ENCODE measurements around the gene LIN37.

The LIN37 gene

DNA sequence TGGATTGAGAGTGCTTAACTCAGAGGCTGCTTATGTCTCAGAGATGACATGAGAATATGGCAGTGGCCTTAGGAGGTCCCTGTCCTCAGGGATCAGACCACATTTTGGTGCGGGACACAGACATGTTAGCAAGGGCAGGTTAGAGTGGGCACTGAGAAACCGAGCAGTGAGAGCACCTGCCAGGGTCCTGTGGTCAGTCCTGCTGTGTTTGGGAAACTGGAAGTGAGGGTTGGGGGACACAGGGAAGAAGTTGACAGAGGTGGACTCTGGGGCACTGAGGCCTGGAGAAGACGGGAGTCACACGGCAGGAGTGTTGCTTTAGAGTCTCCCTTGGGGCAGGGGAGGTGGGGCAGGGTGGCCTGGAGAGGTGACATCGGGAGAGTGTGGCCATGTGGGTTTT lies 13.5 kb upstream of the LIN37 start:
- DNase-seq (ENCODE audit: low spot score) = no peak

DNA sequence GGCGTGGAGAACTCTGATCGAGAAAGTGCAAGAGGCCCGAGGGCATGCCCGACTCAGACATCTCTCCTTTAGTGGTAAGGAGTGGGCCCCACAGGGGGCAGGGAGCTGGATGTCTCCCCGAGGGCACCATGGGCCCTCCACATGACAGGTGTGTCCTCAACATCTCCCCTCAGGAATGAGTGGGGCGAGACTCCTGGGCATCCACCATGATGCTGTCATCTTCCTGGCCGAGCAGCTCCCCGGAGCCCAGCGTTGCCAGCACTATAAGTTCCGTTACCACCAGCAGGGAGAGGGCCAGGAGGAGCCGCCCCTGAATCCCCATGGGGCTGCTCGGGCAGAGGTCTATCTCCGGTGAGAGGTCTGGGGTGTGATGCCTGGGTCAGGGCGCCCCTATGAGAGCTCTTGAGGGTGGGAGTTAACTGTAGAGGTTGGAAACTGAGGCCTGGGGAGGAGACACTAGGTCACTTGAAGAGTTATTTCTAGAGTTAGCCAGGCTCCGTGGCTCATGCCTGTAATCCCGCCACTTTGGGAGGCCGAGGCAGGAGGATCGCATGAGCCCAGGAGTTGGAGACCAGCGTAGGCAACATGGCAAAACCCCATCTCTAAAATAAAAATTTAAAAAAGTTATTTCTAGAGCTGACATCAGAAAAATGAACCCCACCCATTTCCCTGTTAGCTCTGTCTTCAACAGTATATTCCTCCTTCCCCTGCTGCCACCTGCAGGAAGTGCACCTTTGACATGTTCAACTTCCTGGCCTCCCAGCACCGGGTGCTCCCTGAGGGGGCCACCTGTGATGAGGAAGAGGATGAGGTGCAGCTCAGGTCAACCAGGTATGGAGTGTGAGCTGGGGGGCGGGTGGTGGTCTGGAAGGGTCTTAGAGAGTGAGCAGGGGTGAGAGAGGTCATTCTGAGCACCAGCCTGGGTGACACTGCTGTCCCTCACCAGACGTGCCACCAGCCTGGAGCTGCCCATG lies 11.2 kb upstream of the LIN37 start:
- no peak for DNase-seq (ENCODE audit: low spot score)

DNA sequence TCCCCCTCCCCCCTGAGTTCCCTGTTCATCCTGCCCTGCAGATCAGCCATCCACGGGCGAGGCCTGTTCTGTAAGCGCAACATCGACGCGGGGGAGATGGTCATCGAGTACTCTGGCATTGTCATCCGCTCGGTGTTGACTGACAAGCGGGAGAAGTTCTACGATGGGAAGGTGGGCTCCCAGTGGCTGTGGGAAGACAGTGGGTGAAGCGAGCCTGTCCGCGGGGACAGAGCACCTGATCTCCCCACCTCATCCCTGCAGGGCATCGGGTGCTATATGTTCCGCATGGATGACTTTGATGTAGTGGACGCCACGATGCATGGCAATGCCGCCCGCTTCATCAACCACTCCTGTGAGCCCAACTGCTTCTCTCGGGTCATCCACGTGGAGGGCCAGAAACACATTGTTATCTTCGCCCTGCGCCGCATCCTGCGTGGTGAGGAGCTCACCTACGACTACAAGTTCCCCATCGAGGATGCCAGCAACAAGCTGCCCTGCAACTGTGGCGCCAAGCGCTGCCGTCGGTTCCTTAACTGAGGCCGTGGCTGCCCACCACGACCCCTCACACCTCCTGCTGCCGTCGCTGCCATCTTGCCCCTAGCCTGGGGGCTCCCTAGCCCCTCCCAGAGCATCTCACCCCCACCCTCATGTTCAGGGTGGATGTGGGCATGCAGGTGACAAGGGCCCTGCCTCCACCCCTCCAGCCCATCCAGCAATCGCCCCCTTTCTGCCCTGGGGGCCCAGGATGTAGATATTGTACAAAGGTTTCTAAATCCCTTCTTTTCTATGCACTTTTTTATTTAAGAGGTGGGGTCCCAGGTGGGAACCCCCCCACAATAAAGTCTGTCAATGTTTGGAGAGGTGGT lies 10.1 kb upstream of the LIN37 start:
- DNase-seq (ENCODE audit: low spot score) = no peak

GRCh38 chr19:35738887-35739229 lies 9.5 kb upstream of the LIN37 start:
- no peak for DNase-seq (ENCODE audit: low spot score)

DNA sequence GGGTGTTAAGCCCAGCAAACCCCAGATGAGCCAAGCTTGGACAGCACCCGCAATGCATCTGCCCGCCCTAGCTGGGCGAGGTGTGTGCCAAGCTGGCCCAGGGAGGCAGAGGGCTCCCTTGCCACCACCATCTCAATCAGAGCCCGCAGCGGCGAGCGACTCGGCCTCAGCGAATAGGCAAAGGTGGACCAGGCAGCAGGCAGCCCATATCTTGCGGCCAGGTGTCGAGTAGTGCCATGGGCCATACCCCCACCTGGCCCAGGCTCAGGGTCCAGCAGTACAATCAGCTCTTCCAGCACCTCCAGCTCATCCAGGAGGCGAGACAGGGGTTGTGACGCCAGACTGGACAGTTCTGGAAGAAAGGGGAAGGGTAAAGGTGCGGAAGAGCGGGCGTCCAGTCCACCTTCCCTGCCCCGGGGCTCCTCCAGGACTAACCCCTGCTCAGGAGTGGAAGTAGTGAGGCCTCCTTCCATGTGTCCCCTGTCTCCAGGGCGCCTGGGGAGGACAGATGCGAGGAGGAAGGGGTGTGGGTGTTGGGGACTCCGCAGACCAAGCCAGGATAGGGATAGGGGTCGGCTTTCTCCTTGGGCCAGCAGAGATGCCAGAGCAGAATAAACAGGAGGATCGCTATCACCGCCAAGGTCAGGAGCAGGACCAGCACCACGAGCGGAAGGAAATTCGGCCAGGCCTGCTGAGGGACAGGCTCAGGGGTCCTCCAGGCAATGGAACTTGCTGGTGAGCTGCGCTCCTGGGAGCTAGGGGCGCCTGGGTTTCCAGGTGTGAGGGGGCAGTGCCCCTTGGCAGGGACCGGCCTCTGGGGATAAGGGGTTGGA lies 8.9 kb upstream of the LIN37 start:
- DNase-seq (ENCODE audit: low spot score) = no peak

DNA sequence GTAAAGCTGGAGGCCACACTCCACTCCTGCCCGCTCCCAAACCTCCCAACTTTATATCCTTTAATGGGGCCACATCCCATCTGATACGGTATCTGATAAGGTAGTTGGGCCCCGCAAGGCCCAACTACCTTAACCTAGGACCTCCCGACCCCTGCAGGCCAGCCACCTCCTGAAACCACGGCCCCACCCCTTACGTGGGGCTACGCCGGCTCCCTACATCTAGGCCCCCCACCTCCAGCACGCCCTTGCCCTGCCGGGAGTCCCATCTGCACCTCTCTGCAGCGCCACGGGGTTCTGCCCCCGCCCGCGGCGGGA lies 8.3 kb upstream of the LIN37 start:
- no peak for DNase-seq (ENCODE audit: low spot score)

DNA sequence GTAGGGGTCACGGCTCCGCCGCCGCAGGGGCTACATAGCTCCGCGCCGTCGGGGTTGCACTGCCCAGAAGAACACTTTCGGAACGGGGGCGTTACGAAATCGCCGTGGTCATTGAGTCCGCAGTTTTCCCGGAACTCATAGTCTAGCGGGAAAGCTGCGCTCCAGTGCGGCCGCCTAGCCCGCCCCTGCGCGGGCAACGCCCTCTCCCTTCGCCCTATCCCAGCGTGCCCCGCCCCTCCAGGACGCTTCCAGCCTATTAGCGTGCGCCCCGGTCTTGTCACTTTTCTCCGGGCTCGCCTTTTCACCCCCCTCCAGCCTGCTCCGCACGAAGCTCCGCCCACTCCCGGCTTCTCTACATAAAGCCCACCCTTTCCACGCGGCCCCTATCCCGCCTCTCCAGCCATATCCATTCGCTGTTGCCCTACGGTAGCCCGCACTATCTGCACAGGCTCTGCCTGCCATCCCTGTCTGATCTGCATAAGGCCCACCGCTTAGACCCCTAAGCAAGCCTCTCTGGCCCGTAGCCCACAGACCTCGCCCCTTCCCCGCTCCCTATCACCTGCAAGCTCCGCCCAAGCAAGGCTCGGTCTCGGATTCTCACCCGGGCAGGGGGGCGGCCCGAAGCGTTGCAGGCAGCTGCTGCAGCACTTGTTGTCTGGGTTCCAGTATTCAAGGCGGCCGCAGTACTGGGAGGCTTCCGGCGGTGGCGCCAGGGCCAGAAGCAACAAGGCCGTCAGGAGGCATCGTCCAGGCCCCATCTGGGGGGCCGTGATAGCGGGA lies 7.8 kb upstream of the LIN37 start:
- DNase-seq (ENCODE audit: low spot score) = peak; percentile 95

GRCh38 chr19:35741203-35741515 lies 7.2 kb upstream of the LIN37 start:
- DNase-seq (ENCODE audit: low spot score) = no peak

- DNase-seq (ENCODE audit: low spot score) = no peak
Measured at GRCh38 chr19:35742121-35742724, 6.2 kb upstream of the LIN37 start, which contains the start of gene IGFLR1. TSS of gene IGFLR1 (minus strand) at chr19:35742452. CDS start at chr19:35741180, 1,272 bp downstream.

DNA sequence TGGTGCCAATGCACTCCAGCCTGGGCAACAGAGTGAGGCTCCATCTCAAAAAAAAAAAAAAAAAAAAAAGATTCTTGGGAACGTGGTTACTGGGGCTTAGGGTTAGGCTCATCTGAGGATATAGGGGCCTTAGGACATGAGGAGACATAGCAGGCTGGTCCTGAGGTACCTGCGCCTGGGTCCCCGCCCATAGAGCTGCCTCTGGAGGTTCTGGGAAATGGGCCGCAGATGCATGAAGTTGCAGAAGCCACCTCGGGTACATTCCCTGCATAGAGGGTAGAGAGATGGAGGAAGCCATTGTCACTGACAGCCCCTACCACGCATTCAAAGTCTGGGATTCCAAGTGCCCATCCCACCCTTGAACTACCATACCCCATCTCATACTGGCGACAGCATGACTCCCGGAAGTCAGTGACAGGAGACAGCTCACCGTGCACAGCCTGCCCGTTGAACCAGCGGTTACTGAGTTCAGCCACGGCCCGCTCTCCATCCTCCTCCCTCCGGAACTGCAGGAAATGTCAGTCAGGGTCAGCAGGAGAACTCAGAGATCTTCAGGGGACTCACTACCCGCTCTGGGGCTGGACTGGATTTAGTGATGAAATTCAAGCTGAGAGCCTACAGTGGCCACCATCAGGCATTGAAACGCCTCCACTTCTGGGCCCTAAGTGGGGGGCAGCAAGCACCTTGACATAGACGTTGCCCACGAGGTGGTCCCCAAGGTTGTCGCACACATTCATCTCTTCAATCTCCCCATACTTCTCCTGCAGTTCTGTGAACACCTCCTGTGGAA lies 4.5 kb upstream of the LIN37 start:
- no peak for DNase-seq (ENCODE audit: low spot score)

DNA sequence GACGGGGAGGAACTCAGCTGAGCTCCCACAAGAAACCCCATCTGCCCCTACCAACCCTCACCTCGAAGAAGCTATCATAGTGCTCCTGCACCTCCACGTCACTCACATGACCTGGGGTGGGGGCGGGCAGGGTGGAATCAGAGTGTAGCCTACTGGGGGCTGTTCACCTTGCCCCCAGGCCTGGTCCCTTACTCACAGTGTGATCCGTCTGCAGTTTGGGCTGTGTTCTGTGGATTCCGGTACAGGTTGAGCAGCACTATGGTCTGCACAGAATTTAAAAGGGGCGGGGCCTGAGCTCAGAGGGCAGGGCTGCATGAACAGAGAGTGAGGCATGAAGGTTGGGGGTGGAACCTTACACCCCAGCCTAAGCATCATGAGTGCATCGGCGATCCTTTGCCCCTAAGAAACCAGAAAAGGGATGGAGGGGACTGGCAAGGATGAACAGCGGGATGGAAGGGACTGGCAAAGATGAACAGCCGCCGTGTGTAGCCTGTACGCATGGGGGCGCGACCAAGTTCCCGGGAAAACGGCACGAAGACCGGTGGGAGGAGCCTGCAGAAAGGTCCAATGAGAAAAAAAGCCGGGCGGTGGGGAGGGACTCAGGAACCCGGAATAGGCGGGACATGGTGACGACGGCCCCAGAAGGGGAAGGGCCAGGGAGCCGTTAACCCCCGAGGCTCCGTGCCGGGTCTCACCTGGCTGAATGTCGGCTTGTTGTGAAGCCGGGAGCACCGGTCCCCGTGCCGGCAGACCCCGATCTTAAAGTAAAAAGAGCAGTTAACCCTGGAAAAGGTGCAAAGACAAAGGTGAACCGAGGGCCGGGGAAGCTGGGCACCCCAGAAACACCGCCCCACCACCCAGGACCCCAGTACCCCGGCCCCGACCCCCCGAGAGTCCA lies 3.7 kb upstream of the LIN37 start:
- peak; percentile 96 for DNase-seq (ENCODE audit: low spot score)

GRCh38 chr19:35745328-35746086 lies 2.9 kb upstream of the LIN37 start, which contains the start of the genes PSENEN and U2AF1L4:
TSS of gene PSENEN (plus strand) at chr19:35745651. CDS start at chr19:35745931, 280 bp downstream.
TSS of gene U2AF1L4 (minus strand) at chr19:35745418. CDS start at chr19:35745391, 27 bp downstream.
- peak; percentile 99 for DNase-seq (ENCODE audit: low spot score)

DNA sequence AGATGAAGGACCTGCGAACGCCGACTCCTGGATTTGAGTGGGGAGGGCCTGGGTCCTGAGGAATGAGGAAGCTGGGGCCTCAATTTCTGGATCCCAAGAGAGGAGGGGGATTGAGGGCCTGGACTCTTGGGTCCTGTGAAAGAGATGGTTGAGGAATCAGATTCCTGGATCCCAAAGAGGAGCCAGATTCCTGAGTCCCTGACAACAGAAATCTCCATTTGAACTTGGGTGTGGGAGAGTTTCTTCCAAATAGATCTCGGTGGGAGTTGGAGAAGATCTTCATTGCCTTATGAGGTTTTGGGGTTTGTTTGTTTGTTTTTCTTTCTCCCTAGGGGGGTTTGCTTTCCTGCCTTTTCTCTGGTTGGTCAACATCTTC lies 2.3 kb upstream of the LIN37 start:
- DNase-seq (ENCODE audit: low spot score) = no peak

- DNase-seq (ENCODE audit: low spot score) = no peak
Measured at GRCh38 chr19:35746531-35746930, 1.8 kb upstream of the LIN37 start.

GRCh38 chr19:35750167-35750566 lies 1.8 kb downstream of the LIN37 start:
- no peak for DNase-seq (ENCODE audit: low spot score)

GRCh38 chr19:35751839-35752745 lies 3.7 kb downstream of the LIN37 start:
- DNase-seq (ENCODE audit: low spot score) = no peak

GRCh38 chr19:35752746-35753350 lies 4.5 kb downstream of the LIN37 start:
- no peak for DNase-seq (ENCODE audit: low spot score)

All from LoVo (cell line).